ENCODE measurements around the gene LEPR.
A peak's percentile ranks its signal among the peaks of the same experiment; 100 is the strongest.
"Not testable (repeated sequence)": the region's sequence is repeated elsewhere in the genome, so short reads cannot be mapped to it uniquely, and the experiment has no call there.

The LEPR gene

GRCh38 chr1:65420590-65421350, at the start of gene LEPR, which contains the start of gene LEPROT:
Gene LEPR, plus strand, starts transcription at chr1:65420668. Its CDS starts 144,898 bp downstream, at chr1:65565566.
Gene LEPROT, plus strand, starts transcription at chr1:65420668. Its CDS starts 57 bp downstream, at chr1:65420725.
- Histone ChIP-seq H3K36me3 (ENCODE audit: control insufficient read depth in 1 of 2, insufficient read depth in 2 of 2, low read length in 2 of 2) (peaks cover 4 to 8% of the 10 kb centered on the region in 2 donors), H3K4me1 (ENCODE audit: control insufficient read depth in 1 of 2, insufficient read depth in 2 of 2, low read length in 2 of 2) (peaks cover 17 to 25% of the 10 kb centered on the region in 2 donors), H3K27me3 (ENCODE audit: control insufficient read depth in 1 of 2, insufficient read depth in 2 of 2, low read length in 2 of 2) (no peaks in the 10 kb centered on the region), H3K4me3 (ENCODE audit: low read depth in 1 of 2, low read length in 2 of 2) (peak within 1 kb of the TSS; percentile 85 to 97), H3K9ac (ENCODE audit: low read depth in 1 of 2, low read length in 2 of 2) (peak within 1 kb of the TSS; percentile 88 to 91), H3K27ac (ENCODE audit: low read depth, low read length) (peak within 1 kb of the TSS; percentile 92), H3K9me3 (ENCODE audit: control insufficient read depth in 1 of 2, low read length in 2 of 2) (no peaks in the 10 kb centered on the region)

GRCh38 chr1:65371544-65371943, 48.9 kb upstream of the LEPR start:
- no peak overlapping the region for H3K4me3 ChIP-seq (ENCODE audit: low read depth in 1 of 2, low read length in 2 of 2)
- H3K9me3 ChIP-seq (ENCODE audit: control insufficient read depth in 1 of 2, low read length in 2 of 2), result no peaks in the 10 kb centered on the region
- H3K36me3 ChIP-seq (ENCODE audit: control insufficient read depth in 1 of 2, insufficient read depth in 2 of 2, low read length in 2 of 2), result no peaks in the 10 kb centered on the region
- H3K9ac ChIP-seq (ENCODE audit: low read depth in 1 of 2, low read length in 2 of 2), result no peak overlapping the region
- H3K27ac ChIP-seq (ENCODE audit: low read depth, low read length), result no peak overlapping the region
- no peaks in the 10 kb centered on the region for H3K4me1 ChIP-seq (ENCODE audit: control insufficient read depth in 1 of 2, insufficient read depth in 2 of 2, low read length in 2 of 2)
- no peaks in the 10 kb centered on the region for H3K27me3 ChIP-seq (ENCODE audit: control insufficient read depth in 1 of 2, insufficient read depth in 2 of 2, low read length in 2 of 2)

GRCh38 chr1:65372557-65372956, 47.9 kb upstream of the LEPR start:
- Histone ChIP-seq H3K9me3 (ENCODE audit: control insufficient read depth in 1 of 2, low read length in 2 of 2) (no peaks in the 10 kb centered on the region), H3K9ac (ENCODE audit: low read depth in 1 of 2, low read length in 2 of 2) (no peak overlapping the region), H3K27me3 (ENCODE audit: control insufficient read depth in 1 of 2, insufficient read depth in 2 of 2, low read length in 2 of 2) (no peaks in the 10 kb centered on the region), H3K4me1 (ENCODE audit: control insufficient read depth in 1 of 2, insufficient read depth in 2 of 2, low read length in 2 of 2) (no peaks in the 10 kb centered on the region), H3K4me3 (ENCODE audit: low read depth in 1 of 2, low read length in 2 of 2) (no peak overlapping the region), H3K36me3 (ENCODE audit: control insufficient read depth in 1 of 2, insufficient read depth in 2 of 2, low read length in 2 of 2) (no peaks in the 10 kb centered on the region), H3K27ac (ENCODE audit: low read depth, low read length) (no peak overlapping the region)

GRCh38 chr1:65377496-65378246, 42.8 kb upstream of the LEPR start:
- H3K4me1 ChIP-seq (ENCODE audit: control insufficient read depth in 1 of 2, insufficient read depth in 2 of 2, low read length in 2 of 2), result no peaks in the 10 kb centered on the region
- no peak overlapping the region for H3K9ac ChIP-seq (ENCODE audit: low read depth in 1 of 2, low read length in 2 of 2)
- H3K36me3 ChIP-seq (ENCODE audit: control insufficient read depth in 1 of 2, insufficient read depth in 2 of 2, low read length in 2 of 2), result no peaks in the 10 kb centered on the region
- H3K27me3 ChIP-seq (ENCODE audit: control insufficient read depth in 1 of 2, insufficient read depth in 2 of 2, low read length in 2 of 2), result no peaks in the 10 kb centered on the region
- no peak overlapping the region for H3K27ac ChIP-seq (ENCODE audit: low read depth, low read length)
- H3K4me3 ChIP-seq (ENCODE audit: low read depth in 1 of 2, low read length in 2 of 2), result no peak overlapping the region
- no peaks in the 10 kb centered on the region for H3K9me3 ChIP-seq (ENCODE audit: control insufficient read depth in 1 of 2, low read length in 2 of 2)

GRCh38 chr1:65378247-65378946, 42.1 kb upstream of the LEPR start:
- no peaks in the 10 kb centered on the region for H3K36me3 ChIP-seq (ENCODE audit: control insufficient read depth in 1 of 2, insufficient read depth in 2 of 2, low read length in 2 of 2)
- no peaks in the 10 kb centered on the region for H3K9me3 ChIP-seq (ENCODE audit: control insufficient read depth in 1 of 2, low read length in 2 of 2)
- H3K4me3 ChIP-seq (ENCODE audit: low read depth in 1 of 2, low read length in 2 of 2), result no peak overlapping the region
- H3K27ac ChIP-seq (ENCODE audit: low read depth, low read length), result no peak overlapping the region
- H3K27me3 ChIP-seq (ENCODE audit: control insufficient read depth in 1 of 2, insufficient read depth in 2 of 2, low read length in 2 of 2), result no peaks in the 10 kb centered on the region
- no peaks in the 10 kb centered on the region for H3K4me1 ChIP-seq (ENCODE audit: control insufficient read depth in 1 of 2, insufficient read depth in 2 of 2, low read length in 2 of 2)
- H3K9ac ChIP-seq (ENCODE audit: low read depth in 1 of 2, low read length in 2 of 2), result no peak overlapping the region

- H3K27ac ChIP-seq (ENCODE audit: low read depth, low read length); H3K4me1 ChIP-seq (ENCODE audit: control insufficient read depth in 1 of 2, insufficient read depth in 2 of 2, low read length in 2 of 2); H3K27me3 ChIP-seq (ENCODE audit: control insufficient read depth in 1 of 2, insufficient read depth in 2 of 2, low read length in 2 of 2); H3K4me3 ChIP-seq (ENCODE audit: low read depth in 1 of 2, low read length in 2 of 2); H3K36me3 ChIP-seq (ENCODE audit: control insufficient read depth in 1 of 2, insufficient read depth in 2 of 2, low read length in 2 of 2); H3K9ac ChIP-seq (ENCODE audit: low read depth in 1 of 2, low read length in 2 of 2); H3K9me3 ChIP-seq (ENCODE audit: control insufficient read depth in 1 of 2, low read length in 2 of 2): not testable (repeated sequence)
These were observed 36.0 kb upstream of the LEPR start for GRCh38 chr1:65384426-65384825.

- Histone ChIP-seq H3K4me3 (ENCODE audit: low read depth in 1 of 2, low read length in 2 of 2) (no peak overlapping the region), H3K27ac (ENCODE audit: low read depth, low read length) (no peak overlapping the region), H3K9ac (ENCODE audit: low read depth in 1 of 2, low read length in 2 of 2) (no peak overlapping the region), H3K4me1 (ENCODE audit: control insufficient read depth in 1 of 2, insufficient read depth in 2 of 2, low read length in 2 of 2) (no peaks in the 10 kb centered on the region), H3K9me3 (ENCODE audit: control insufficient read depth in 1 of 2, low read length in 2 of 2) (no peaks in the 10 kb centered on the region), H3K36me3 (ENCODE audit: control insufficient read depth in 1 of 2, insufficient read depth in 2 of 2, low read length in 2 of 2) (no peaks in the 10 kb centered on the region), H3K27me3 (ENCODE audit: control insufficient read depth in 1 of 2, insufficient read depth in 2 of 2, low read length in 2 of 2) (no peaks in the 10 kb centered on the region)
These were observed 34.0 kb upstream of the LEPR start for GRCh38 chr1:65386439-65386838.

GRCh38 chr1:65387821-65388220, 32.6 kb upstream of the LEPR start:
- Histone ChIP-seq H3K36me3 (ENCODE audit: control insufficient read depth in 1 of 2, insufficient read depth in 2 of 2, low read length in 2 of 2) (no peaks in the 10 kb centered on the region), H3K4me3 (ENCODE audit: low read depth in 1 of 2, low read length in 2 of 2) (no peak overlapping the region), H3K4me1 (ENCODE audit: control insufficient read depth in 1 of 2, insufficient read depth in 2 of 2, low read length in 2 of 2) (no peaks in the 10 kb centered on the region), H3K9ac (ENCODE audit: low read depth in 1 of 2, low read length in 2 of 2) (no peak overlapping the region), H3K27ac (ENCODE audit: low read depth, low read length) (no peak overlapping the region), H3K9me3 (ENCODE audit: control insufficient read depth in 1 of 2, low read length in 2 of 2) (no peaks in the 10 kb centered on the region), H3K27me3 (ENCODE audit: control insufficient read depth in 1 of 2, insufficient read depth in 2 of 2, low read length in 2 of 2) (no peaks in the 10 kb centered on the region)

- Histone ChIP-seq H3K4me1 (ENCODE audit: control insufficient read depth in 1 of 2, insufficient read depth in 2 of 2, low read length in 2 of 2) (no peaks in the 10 kb centered on the region), H3K4me3 (ENCODE audit: low read depth in 1 of 2, low read length in 2 of 2) (no peak overlapping the region), H3K36me3 (ENCODE audit: control insufficient read depth in 1 of 2, insufficient read depth in 2 of 2, low read length in 2 of 2) (no peaks in the 10 kb centered on the region), H3K9me3 (ENCODE audit: control insufficient read depth in 1 of 2, low read length in 2 of 2) (no peaks in the 10 kb centered on the region), H3K27me3 (ENCODE audit: control insufficient read depth in 1 of 2, insufficient read depth in 2 of 2, low read length in 2 of 2) (no peaks in the 10 kb centered on the region), H3K9ac (ENCODE audit: low read depth in 1 of 2, low read length in 2 of 2) (no peak overlapping the region), H3K27ac (ENCODE audit: low read depth, low read length) (no peak overlapping the region)
These were observed 31.4 kb upstream of the LEPR start for GRCh38 chr1:65388908-65389695.
